Measurements from ENCODE around the gene MARCHF3.

DNA sequence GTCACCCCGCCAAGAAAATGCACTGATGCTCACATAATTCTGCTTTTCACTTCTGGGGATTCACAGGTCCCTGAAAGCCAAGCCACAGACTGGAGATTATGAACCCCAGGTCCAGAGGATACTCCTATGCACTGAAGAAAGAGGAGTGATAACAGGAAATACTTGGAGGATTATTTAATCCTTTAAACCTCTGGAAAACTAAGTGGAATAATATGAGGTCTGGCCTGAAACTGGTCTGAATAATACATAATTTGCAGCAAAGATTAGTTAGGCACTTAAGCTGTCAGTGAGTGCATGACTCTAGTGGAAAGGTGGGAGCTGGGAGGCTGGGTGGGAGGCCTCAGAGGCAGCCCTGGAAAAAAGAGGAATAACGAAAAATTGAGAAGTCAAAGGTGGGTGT is 45.7 kb downstream of the MARCHF3 start:
- TF ChIP-seq, protein P1, sequence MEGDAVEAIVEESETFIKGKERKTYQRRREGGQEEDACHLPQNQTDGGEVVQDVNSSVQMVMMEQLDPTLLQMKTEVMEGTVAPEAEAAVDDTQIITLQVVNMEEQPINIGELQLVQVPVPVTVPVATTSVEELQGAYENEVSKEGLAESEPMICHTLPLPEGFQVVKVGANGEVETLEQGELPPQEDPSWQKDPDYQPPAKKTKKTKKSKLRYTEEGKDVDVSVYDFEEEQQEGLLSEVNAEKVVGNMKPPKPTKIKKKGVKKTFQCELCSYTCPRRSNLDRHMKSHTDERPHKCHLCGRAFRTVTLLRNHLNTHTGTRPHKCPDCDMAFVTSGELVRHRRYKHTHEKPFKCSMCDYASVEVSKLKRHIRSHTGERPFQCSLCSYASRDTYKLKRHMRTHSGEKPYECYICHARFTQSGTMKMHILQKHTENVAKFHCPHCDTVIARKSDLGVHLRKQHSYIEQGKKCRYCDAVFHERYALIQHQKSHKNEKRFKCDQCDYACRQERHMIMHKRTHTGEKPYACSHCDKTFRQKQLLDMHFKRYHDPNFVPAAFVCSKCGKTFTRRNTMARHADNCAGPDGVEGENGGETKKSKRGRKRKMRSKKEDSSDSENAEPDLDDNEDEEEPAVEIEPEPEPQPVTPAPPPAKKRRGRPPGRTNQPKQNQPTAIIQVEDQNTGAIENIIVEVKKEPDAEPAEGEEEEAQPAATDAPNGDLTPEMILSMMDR (conservative IDR thresholded peaks at IDR 0.05; ENCODE audit: low read length) = no peak
- no peak for TF ChIP-seq EZH2phosphoT487 (IDR thresholded peaks at IDR 0.05; ENCODE audit: borderline replicate concordance, low read depth, low read length)
